ENCODE measurements around the gene TMEM218. TPM values are rescaled to one million over a fixed set of nuclear protein-coding genes. Genes with fewer than 3 reads are reported as not detected.
A peak's percentile ranks its signal among the peaks of the same experiment; 100 is the strongest.

Gene TMEM218
- total RNA-seq, 1 experiment from 2014 or later: 17.9 TPM

DNA sequence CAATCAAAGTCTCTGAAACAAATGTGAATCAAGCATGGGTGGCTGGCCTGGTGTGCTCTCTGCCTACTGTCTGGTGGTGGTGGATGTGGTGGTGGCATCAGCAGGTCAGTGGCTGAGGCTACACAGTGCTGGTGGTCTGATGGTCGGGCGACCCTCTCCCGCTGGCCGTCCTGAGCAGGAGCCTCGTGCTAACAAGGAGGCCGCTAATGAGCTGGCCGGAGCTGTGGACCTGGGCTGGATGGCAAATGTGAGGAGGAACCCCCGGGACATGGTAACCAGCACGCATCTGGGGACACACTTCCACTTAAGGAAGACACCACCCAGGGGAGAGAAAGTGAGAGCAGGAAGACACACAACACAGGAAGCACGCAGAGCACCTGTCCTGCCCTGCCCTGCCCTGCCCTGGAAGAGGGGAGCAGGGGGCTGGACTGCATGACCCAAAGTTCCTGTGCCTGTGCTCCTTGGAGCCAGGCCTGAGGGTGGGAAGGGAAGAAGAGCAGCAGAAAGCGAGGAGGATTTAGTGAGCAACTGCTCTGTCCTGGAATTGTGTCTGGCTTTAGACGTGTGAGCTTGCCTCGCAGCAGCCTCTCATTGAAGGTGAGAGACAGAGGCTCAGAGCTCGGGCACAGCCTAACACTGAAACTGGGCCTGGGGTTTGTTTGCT lies 24.7 kb downstream of the TMEM218 start:
- H3K27me3 ChIP-seq (ENCODE audit: insufficient read depth, low read length): no peaks in the 10 kb centered on the region
- H3K4me3 ChIP-seq (replicated peaks in 1 of 2; ENCODE audit: low read depth in 1 of 2, low read length in 2 of 2): no peak overlapping the region
- no TSS peak for BruUV-seq (replicated peaks)
- TF ChIP-seq ZNF274 (IDR thresholded peaks at IDR 0.05; ENCODE audit: low read depth, low read length): no peak
- TF ChIP-seq SIN3A (IDR thresholded peaks at IDR 0.05; ENCODE audit: low read depth): no peak
- no peak for TF ChIP-seq RAD21 (IDR thresholded peaks at IDR 0.05; ENCODE audit: low read depth)
- TF ChIP-seq YY1 (IDR thresholded peaks at IDR 0.05; ENCODE audit: extremely low read depth, insufficient replicate concordance, low read depth, low read length): no peak
- TF ChIP-seq, protein P1, sequence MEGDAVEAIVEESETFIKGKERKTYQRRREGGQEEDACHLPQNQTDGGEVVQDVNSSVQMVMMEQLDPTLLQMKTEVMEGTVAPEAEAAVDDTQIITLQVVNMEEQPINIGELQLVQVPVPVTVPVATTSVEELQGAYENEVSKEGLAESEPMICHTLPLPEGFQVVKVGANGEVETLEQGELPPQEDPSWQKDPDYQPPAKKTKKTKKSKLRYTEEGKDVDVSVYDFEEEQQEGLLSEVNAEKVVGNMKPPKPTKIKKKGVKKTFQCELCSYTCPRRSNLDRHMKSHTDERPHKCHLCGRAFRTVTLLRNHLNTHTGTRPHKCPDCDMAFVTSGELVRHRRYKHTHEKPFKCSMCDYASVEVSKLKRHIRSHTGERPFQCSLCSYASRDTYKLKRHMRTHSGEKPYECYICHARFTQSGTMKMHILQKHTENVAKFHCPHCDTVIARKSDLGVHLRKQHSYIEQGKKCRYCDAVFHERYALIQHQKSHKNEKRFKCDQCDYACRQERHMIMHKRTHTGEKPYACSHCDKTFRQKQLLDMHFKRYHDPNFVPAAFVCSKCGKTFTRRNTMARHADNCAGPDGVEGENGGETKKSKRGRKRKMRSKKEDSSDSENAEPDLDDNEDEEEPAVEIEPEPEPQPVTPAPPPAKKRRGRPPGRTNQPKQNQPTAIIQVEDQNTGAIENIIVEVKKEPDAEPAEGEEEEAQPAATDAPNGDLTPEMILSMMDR (IDR thresholded peaks at IDR 0.05 in 2 of 3, conservative IDR thresholded peaks at IDR 0.05 in 1 of 3; ENCODE audit: borderline replicate concordance in 1 of 3, insufficient read depth in 1 of 3, low read depth in 2 of 3, low read length in 2 of 3): no peak
- no peak for TF ChIP-seq ELF1 (IDR thresholded peaks at IDR 0.05; ENCODE audit: borderline replicate concordance, low read depth)
- TF ChIP-seq FOSL1 (IDR thresholded peaks at IDR 0.05; ENCODE audit: low read depth): no peak
- no peak for TF ChIP-seq ZFX (IDR thresholded peaks at IDR 0.05)
- TF ChIP-seq, protein P2, sequence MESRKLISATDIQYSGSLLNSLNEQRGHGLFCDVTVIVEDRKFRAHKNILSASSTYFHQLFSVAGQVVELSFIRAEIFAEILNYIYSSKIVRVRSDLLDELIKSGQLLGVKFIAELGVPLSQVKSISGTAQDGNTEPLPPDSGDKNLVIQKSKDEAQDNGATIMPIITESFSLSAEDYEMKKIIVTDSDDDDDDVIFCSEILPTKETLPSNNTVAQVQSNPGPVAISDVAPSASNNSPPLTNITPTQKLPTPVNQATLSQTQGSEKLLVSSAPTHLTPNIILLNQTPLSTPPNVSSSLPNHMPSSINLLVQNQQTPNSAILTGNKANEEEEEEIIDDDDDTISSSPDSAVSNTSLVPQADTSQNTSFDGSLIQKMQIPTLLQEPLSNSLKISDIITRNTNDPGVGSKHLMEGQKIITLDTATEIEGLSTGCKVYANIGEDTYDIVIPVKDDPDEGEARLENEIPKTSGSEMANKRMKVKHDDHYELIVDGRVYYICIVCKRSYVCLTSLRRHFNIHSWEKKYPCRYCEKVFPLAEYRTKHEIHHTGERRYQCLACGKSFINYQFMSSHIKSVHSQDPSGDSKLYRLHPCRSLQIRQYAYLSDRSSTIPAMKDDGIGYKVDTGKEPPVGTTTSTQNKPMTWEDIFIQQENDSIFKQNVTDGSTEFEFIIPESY (IDR thresholded peaks at IDR 0.05; ENCODE audit: extremely low read depth, insufficient replicate concordance, low read length): no peak
- no peak for TF ChIP-seq REST (IDR thresholded peaks at IDR 0.05; ENCODE audit: low read depth)
- no peak for TF ChIP-seq POLR2A (IDR thresholded peaks at IDR 0.05; ENCODE audit: borderline replicate concordance, extremely low read depth, insufficient read depth, insufficient read length)
- no peak for TF ChIP-seq TCF7L2 (IDR thresholded peaks at IDR 0.05; ENCODE audit: borderline replicate concordance, extremely low read depth, insufficient read depth, insufficient read length)
- TF ChIP-seq EZH2phosphoT487 (IDR thresholded peaks at IDR 0.05; ENCODE audit: borderline replicate concordance): no peak
- no peak for TF ChIP-seq CBX3 (IDR thresholded peaks at IDR 0.05; ENCODE audit: low read depth)
- H3K27ac ChIP-seq (ENCODE audit: low read depth, low read length): no peak overlapping the region
- no peak overlapping the region for H3K9ac ChIP-seq (ENCODE audit: low read length)
- H3K9me3 ChIP-seq (ENCODE audit: control insufficient read depth in 1 of 2, insufficient read depth in 1 of 2, low read depth in 1 of 2, low read length in 2 of 2): no peaks in the 10 kb centered on the region
- POLR2A ChIA-PET: no interaction called here
- H4K20me1 ChIP-seq (ENCODE audit: insufficient read depth): no peaks in the 10 kb centered on the region
- no peak overlapping the region for H2AFZ ChIP-seq (ENCODE audit: low read depth, low read length, poor library complexity, severe bottlenecking)
- RAD21 ChIA-PET (ENCODE audit: low non-redundant PET in 1 of 2, low total read pairs in 2 of 2, uncharacterized antibody in 2 of 2, unreplicated experiment in 2 of 2): no interaction called here
- intact Hi-C loops (cut with micrococcal nuclease): no loop called here
- peaks cover 17 to 56% of the 10 kb centered on the region in 2 experiments; a peak in 3 of 4 replicates for H3K4me1 ChIP-seq (ENCODE audit: control insufficient read depth in 1 of 2, insufficient read depth in 2 of 2, low read length in 2 of 2)
- no peaks in the 10 kb centered on the region for H3K79me2 ChIP-seq (ENCODE audit: insufficient read depth, low read length)
- H3K36me3 ChIP-seq (ENCODE audit: control insufficient read depth in 1 of 2, insufficient read depth in 2 of 2, low read length in 2 of 2): no peaks in the 10 kb centered on the region
- H3K4me2 ChIP-seq (ENCODE audit: low read length): peak overlapping the region; percentile 45; the same call in 1 of the 2 replicates
- ATAC-seq: no peak
- DNase-seq (ENCODE audit: low read depth, low spot score): no peak
- no peaks in the 10 kb centered on the region for H3K9me2 ChIP-seq (ENCODE audit: insufficient read depth)
- CTCF ChIA-PET: interaction anchor here (1.0 kb wide), 1 partner anchor 346 kb away, joined by 3 read pairs; no protein-coding TSS in a partner anchor

Data from HCT116 (cell line).